Activated CD8-positive, alpha-beta memory T cell treated with anti-CD3 and anti-CD28 coated beads for 1 hour (primary cell): ENCODE data around the gene NREP.

ENCODE experiments used
- DNase-seq, 2 donors: peaks; one replicate each; pipeline ENCODE4 v3.0.0-alpha.2; 2020; ENCODE audit warnings: low read depth in 1 of 2; ENCODE audit errors: extremely low read depth in 1 of 2

Gene NREP

DNA sequence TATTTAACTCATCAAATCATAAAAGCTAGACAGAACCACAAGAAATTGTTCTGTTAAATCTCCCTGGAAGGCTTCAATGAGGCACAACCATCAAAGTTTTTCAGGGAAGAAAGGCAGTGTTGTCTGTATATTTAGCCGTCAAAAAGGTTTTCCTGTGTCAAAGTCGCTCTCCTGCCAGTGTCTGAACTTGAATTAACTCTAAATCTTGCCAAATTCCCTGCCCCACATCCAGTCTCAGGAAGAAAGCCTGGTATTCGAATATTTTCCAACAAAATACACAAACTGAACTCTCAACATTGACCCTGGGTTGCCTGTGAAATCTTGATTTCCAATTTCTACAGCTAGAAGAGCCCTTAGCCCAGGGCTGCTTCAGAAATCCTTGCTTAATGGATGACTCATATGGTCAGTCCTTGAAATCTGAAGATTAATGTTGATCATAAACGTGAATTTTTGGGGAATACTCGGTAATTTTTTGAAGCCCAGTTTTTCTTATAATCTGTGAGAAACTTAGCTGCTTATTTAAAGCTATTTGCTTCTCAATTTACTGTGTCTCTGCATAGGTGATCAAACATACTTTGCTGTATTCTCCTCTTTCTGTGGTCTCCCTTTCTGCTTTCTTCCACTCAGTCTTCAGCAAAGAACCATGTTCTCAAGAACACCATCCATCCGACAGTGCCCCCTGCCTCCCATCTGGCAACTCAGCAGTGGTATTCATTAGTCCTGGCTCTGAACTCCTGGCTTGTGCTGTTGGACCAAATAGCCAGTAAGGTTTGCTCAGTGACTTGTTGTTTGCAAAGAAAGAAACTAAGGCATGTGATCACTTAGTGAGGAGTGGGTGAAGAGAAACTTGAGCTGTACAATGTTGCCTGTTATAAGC lies 58.9 kb downstream of the NREP start:
- no peak for DNase-seq

DNA sequence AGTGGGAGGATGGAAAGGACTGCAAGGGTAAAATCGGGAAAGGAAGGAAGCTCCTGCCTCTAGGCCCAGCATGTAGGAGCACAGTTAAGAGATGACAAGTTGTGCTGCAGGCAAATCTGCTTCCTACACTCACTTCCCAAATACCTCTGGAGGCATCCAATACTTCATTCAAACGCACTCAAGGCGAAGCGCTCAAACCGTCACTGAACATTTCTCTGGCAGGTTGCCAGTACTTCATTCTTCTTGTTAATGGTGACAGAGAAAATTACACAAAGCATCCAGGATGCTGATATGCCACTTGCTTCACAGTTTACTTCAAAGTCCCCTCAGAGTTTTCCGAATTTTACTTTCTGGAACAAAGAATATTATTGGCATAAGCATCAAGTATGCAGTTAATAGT lies 59.8 kb downstream of the NREP start:
- DNase-seq = no peak

DNA sequence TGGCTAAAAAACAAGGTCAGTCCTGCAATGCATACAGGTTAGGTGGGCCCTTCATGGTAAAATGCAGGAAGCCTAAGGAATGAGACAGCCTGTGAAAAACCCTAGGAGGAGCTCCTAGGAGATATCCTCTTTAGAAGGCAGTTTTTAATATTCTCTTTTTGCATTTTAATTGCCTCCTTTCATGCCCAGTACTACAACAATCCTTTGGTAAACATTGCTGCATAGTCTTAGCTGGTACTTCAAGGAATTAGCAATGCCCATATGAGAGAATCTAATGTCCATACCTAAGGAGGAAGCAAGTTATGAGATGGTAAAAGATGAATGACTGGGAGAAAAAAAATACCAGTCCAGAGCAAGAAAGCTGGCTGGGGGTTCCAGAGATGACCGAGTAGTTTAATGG lies 61.0 kb downstream of the NREP start:
- no peak for DNase-seq

DNA sequence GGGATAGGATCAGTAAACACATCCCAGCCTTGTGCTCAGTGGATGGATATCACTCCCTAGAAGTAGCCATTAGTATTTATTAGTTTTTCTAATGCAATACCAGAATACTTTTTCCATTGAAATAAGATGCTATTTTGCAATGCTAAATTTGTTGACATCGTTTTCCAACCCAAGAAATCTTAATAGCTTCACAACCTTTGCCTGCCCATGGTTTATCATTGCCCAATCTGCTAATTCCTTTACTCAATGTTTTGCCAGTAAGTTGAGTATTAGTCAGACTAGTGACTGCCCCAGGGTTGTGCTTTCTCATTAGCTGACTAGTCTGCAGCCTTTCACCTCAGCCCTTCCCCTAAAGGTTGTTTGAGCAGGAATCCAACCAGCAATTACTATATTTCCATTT lies 62.9 kb downstream of the NREP start:
- no peak for DNase-seq

DNA sequence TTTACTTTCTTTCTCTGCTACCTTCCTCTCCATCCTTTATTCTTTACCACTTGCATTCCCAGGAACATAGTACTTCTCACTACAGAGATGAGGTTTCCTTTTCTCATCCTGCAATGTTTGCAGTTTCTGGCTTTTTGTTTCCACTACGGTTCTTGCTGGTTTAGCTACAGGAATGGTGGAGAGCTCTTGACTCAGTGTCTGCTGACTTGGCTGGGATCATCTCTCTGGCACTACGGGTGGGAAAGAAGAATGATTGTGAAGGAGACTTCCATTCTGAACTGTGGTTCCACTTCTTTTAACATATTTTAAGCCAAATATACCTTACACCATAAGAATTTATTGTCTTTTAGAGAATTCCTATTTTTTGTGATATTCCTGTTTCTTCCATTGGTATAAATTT lies 65.1 kb downstream of the NREP start:
- DNase-seq = no peak

DNA sequence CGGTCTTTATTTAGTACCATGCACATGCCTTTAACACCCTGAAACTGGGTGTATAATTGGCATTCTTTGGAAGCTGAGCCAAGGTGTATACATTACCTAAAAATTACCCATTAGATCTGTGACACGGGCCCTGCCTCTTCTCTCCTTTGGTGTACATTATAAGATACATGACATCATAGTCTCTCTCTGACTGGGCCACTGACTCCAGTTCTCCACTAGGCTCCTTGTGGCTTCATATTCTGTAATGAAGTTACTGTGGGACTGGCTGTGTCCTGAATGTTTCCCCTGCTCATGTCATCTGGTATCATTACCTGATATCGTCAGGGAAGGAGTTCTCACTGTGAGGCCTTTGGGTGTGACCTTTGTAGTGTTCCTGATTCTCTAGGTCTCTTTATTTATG lies 65.5 kb downstream of the NREP start:
- DNase-seq = no peak

DNA sequence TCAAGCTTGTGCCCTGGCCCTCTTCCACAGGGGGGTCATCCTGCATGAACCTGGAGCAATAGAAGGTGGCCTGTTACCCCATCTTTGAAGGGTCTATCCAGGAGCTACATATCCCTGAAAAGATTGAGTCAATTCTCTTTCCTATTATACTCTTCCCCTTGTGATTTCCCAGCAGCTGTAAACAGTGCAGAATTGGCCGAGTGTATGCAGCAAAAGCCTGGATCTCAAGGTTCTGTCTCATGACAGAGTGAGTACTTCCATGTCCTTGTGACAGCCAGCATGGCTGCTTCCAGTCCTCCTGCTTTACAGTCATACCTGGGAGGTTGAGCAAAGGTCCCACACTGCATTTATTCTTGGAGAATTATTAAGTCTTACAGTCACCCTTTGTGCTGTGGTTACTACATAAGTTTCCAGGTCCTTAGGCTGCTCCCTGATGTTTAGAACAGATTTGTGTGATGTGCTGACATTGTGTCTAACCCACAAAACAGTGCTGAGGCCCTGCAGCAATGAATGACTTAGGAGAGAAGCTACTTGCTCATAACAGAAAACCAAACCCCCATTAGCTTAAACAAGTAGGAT lies 67.5 kb downstream of the NREP start:
- DNase-seq = no peak

DNA sequence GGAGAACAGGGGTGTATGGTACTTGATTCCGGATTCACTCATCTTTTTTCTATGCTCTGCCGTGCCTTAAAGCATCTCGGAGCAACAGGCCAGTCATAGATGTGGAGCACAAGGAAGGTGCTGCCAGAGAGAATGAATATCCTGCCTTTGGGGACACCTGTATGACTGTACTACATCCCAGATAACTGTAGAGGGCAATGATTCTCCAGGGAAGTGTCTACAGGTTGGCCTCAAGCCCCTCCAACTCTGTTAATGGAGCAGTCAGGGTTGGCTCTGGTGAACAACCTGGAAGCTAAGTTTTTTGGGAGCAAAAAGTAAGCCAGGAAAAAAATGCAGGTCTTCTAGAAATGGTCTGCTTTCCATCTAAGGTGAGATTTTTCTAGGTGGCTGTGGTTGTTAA lies 71.0 kb downstream of the NREP start:
- DNase-seq = no peak

DNA sequence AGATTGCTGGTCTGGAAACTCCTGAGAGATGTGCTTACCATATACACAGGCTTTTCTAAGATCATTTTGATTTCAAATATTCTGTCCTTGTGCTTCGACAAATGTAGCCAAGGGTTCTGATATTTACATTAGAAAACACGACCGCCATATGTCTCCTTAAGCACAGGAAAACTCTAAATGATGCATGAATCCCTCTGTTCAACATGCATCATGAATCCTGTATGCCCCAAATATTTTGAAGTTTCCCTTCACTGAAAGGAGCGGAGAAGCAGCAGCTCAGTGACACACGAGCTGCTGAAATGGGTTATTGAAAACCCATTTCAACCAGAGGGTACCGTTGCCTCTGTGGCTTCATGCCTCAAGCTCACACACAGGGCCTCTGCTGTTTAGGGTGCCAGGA lies 74.4 kb downstream of the NREP start:
- DNase-seq = no peak

DNA sequence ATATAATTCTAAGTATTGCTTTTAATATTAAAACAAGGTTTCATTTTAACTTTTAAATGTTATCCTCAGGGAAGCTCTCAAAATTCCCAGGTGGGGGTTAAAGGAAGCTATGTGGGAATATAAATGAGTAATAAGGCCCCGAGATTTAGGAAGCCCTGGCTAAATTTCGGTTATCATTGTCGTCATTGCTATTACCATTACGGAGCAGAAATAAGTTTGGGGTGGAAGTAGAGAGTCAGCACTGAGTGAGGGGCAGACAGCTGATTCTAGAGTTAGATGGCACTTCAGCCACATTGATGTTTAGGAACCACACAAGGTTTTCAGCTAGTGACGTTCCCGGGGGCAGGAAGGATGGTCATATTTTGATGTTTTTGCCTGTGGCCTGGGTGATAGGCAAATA lies 74.9 kb downstream of the NREP start:
- no peak for DNase-seq

DNA sequence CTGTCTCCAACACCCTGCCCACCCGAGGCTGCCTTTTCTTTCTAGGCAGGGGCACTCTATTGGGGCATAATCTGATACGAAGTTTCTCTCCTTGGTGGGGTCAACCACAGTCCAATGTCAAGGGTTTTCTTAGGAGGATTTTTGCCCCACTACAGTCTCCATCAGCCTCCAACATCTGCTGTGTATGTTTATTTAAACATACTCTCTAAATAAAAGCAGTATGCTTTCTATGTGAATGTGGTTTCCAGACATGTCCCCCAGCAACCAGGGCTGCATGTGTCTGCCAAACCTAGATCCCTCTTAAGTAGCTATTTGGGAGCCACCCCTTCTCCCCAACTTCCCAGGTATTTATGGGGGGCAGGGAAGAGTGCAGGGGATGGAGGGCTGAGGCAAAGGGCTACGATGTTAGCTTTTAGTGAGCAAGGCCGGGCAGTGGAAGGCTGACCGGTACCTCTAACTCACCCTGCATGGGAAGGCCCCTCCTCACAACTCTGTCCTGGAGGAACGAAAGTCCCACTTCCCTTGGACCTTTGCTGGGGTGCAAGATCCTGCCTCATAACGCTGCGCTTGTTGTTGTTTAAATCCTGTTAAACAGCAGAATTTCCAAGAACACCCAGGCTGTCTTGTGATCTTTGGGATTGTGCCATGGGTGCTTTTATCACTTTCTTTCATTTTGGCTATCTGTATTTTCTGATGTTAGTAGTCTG lies 75.4 kb downstream of the NREP start:
- DNase-seq = no peak

DNA sequence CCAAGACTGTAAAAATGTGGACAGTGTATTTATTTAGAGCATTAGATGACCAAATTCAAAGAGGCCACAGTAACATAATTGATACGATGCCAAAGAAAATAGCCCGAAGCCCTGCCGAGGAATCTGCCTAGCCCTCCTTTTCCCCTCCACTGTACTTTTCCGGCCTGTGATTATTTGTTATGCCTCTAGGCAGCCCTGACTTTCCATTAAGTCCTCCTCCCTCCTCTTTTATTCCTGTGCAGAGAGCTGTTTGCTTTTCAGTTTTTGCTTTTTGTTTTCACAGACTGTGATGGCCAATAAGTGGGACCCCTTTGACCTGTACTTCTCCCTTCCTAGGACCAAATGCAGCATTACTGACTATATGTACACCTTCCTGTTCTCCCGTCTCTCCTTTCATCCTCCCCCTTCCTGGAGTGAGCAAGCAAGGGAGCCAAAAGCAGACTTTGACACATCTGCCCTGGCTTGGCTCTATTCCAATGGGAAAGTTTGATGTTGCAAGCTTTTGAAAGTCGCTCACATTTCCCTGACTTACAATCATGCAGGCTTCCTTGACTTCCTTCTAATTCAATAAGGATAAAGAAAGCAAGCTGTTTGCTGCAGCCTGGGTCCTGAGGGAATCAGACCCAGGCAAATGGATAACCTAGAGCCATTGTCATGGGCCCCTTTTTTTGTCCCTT lies 76.1 kb downstream of the NREP start:
- DNase-seq = no peak

DNA sequence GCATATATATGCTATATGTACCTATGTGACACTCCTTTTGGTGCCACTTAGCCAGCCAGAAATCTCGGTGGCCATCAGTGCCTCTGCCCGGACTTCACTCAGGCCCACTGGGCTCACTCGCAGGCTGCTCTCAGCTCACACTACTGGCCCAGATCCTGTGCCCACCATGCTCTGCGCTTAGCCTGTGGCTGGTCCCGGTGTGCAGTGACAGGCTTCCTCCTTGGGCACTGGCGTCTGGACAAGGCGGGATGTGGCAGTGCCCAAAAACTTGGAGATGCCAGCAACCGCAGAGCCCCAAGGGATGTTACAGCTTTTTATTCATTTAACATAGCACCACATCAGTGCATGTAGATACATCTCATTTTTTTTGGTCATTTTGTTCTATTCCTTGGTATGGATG lies 77.4 kb downstream of the NREP start:
- no peak for DNase-seq
